MM.1S (cell line): ENCODE results near the gene MSGN1.

Experiments used
- EZH2 ChIP-seq: fragments of 300-600 bp; sonication (generic); optimal IDR thresholded peaks from 2 replicates; pipeline ENCODE3; 2017; ENCODE audit warnings: low read depth, mild to moderate bottlenecking, antibody characterized with exemption, low read length, mixed read lengths
- TF ChIP-seq, protein P1 (sequence below): fragments of 300-600 bp; sonication (generic); IDR thresholded peaks from 2 replicates; pipeline ENCODE4 v1.5.1; 2016; ENCODE audit warnings: antibody characterized with exemption, low read length, mixed read lengths

DNA sequence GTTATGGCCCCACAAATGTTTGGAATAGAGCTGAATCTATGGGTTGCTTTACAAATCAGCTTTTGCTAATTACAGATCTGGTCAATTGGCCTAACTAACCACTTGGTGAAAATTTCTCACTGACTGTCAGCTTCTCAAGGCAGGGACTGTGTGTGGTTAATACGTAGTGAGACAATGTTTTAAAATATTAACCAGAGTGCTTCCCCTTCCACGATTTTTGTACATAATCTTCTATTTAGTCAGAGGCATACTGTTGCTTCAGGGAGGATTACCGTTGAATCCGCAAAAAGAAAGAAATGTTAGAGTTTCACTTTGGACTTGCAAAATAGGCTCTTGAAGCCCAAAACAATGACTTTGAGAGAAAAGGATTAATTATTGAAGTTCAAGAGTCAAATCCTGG is 47.3 kb downstream of the MSGN1 start:
- TF ChIP-seq, protein P1, sequence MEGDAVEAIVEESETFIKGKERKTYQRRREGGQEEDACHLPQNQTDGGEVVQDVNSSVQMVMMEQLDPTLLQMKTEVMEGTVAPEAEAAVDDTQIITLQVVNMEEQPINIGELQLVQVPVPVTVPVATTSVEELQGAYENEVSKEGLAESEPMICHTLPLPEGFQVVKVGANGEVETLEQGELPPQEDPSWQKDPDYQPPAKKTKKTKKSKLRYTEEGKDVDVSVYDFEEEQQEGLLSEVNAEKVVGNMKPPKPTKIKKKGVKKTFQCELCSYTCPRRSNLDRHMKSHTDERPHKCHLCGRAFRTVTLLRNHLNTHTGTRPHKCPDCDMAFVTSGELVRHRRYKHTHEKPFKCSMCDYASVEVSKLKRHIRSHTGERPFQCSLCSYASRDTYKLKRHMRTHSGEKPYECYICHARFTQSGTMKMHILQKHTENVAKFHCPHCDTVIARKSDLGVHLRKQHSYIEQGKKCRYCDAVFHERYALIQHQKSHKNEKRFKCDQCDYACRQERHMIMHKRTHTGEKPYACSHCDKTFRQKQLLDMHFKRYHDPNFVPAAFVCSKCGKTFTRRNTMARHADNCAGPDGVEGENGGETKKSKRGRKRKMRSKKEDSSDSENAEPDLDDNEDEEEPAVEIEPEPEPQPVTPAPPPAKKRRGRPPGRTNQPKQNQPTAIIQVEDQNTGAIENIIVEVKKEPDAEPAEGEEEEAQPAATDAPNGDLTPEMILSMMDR: no peak
- no peak for TF ChIP-seq EZH2
